ENCODE measurements around the gene TMC8.
"Not testable (repeated sequence)": the region's sequence is repeated elsewhere in the genome, so short reads cannot be mapped to it uniquely, and the experiment has no call there.

The TMC8 gene

GRCh38 chr17:78130437-78131101, at the start of gene TMC8:
TSS of gene TMC8 (plus strand) at chr17:78130771. CDS start at chr17:78131589, 818 bp downstream.
- DNase-seq (ENCODE audit: low read depth): no peak

GRCh38 chr17:78081551-78081950, 49.0 kb upstream of the TMC8 start:
- no peak for DNase-seq (ENCODE audit: low read depth)

GRCh38 chr17:78082355-78082872, 48.2 kb upstream of the TMC8 start:
- DNase-seq (ENCODE audit: low read depth): not testable (repeated sequence)

- DNase-seq (ENCODE audit: low read depth): no peak
These were observed 47.6 kb upstream of the TMC8 start for GRCh38 chr17:78082988-78083387.

- no peak for DNase-seq (ENCODE audit: low read depth)
These were observed 43.8 kb upstream of the TMC8 start for GRCh38 chr17:78086740-78087139.

- DNase-seq (ENCODE audit: low read depth): no peak
These were observed 42.0 kb upstream of the TMC8 start for GRCh38 chr17:78088529-78088928.

GRCh38 chr17:78089576-78090281, 40.8 kb upstream of the TMC8 start:
- no peak for DNase-seq (ENCODE audit: low read depth)

GRCh38 chr17:78092794-78093324, 37.7 kb upstream of the TMC8 start:
- DNase-seq (ENCODE audit: low read depth): no peak

- DNase-seq (ENCODE audit: low read depth): no peak
These were observed 35.5 kb upstream of the TMC8 start for GRCh38 chr17:78095035-78095434.

GRCh38 chr17:78096093-78096492, 34.5 kb upstream of the TMC8 start:
- no peak for DNase-seq (ENCODE audit: low read depth)

GRCh38 chr17:78101112-78101511, 29.5 kb upstream of the TMC8 start:
- DNase-seq (ENCODE audit: low read depth): no peak

- no peak for DNase-seq (ENCODE audit: low read depth)
These were observed 29.0 kb upstream of the TMC8 start for GRCh38 chr17:78101542-78101941.

- no peak for DNase-seq (ENCODE audit: low read depth)
These were observed 27.3 kb upstream of the TMC8 start for GRCh38 chr17:78103311-78103710.

- DNase-seq (ENCODE audit: low read depth): no peak
These were observed 26.0 kb upstream of the TMC8 start for GRCh38 chr17:78104540-78104941.

- no peak for DNase-seq (ENCODE audit: low read depth)
These were observed 25.5 kb upstream of the TMC8 start for GRCh38 chr17:78105101-78105500.

GRCh38 chr17:78105551-78105950, 25.0 kb upstream of the TMC8 start:
- DNase-seq (ENCODE audit: low read depth): no peak

GRCh38 chr17:78106211-78106610, 24.4 kb upstream of the TMC8 start:
- DNase-seq (ENCODE audit: low read depth): no peak

- DNase-seq (ENCODE audit: low read depth): no peak
These were observed 23.1 kb upstream of the TMC8 start for GRCh38 chr17:78107457-78107856.

GRCh38 chr17:78107976-78108725, 22.4 kb upstream of the TMC8 start:
- DNase-seq (ENCODE audit: low read depth): no peak

- DNase-seq (ENCODE audit: low read depth): no peak
These were observed 21.7 kb upstream of the TMC8 start for GRCh38 chr17:78108726-78109488.

- DNase-seq (ENCODE audit: low read depth): no peak
These were observed 21.1 kb upstream of the TMC8 start for GRCh38 chr17:78109489-78109761.

Measured in EH (cell line).